NK-92 treated with Interleukin-12 subunit alpha and Interleukin-12 subunit beta, amount 100 ng/mL, for 24 hours (cell line): ENCODE data around the gene HOXD12.

ENCODE experiments used
- DNase-seq: peaks from one replicate; lab custom pipeline; 2025; lab: John Stamatoyannopoulos, UW

Gene HOXD12

GRCh38 chr2:176131848-176132158, 32.2 kb downstream of the HOXD12 start:
- DNase-seq = no peak

GRCh38 chr2:176132205-176133171, 32.9 kb downstream of the HOXD12 start:
- no peak for DNase-seq

GRCh38 chr2:176133389-176133788, 33.8 kb downstream of the HOXD12 start:
- DNase-seq = no peak

- DNase-seq = no peak
These were observed 34.4 kb downstream of the HOXD12 start for GRCh38 chr2:176134035-176134434.

GRCh38 chr2:176135035-176135440, 35.4 kb downstream of the HOXD12 start:
- DNase-seq = no peak

GRCh38 chr2:176136374-176137251, 37.0 kb downstream of the HOXD12 start:
- DNase-seq = no peak

- no peak for DNase-seq
These were observed 37.6 kb downstream of the HOXD12 start for GRCh38 chr2:176137252-176137580.

GRCh38 chr2:176137906-176138305, 38.3 kb downstream of the HOXD12 start:
- no peak for DNase-seq

- no peak for DNase-seq
These were observed 38.9 kb downstream of the HOXD12 start for GRCh38 chr2:176138526-176138922.

- no peak for DNase-seq
These were observed 39.5 kb downstream of the HOXD12 start for GRCh38 chr2:176138923-176139660.

GRCh38 chr2:176139661-176140512, 40.3 kb downstream of the HOXD12 start:
- no peak for DNase-seq

- peak; percentile 59 for DNase-seq
These were observed 41.1 kb downstream of the HOXD12 start for GRCh38 chr2:176140513-176141317.

GRCh38 chr2:176142281-176142680, 42.7 kb downstream of the HOXD12 start:
- no peak for DNase-seq

GRCh38 chr2:176145085-176145969, 45.7 kb downstream of the HOXD12 start:
- no peak for DNase-seq

- no peak for DNase-seq
These were observed 46.5 kb downstream of the HOXD12 start for GRCh38 chr2:176146101-176146500.

- DNase-seq = no peak
These were observed 47.0 kb downstream of the HOXD12 start for GRCh38 chr2:176146645-176147044.

- no peak for DNase-seq
These were observed 47.7 kb downstream of the HOXD12 start for GRCh38 chr2:176147210-176147799.

GRCh38 chr2:176147800-176148496, 48.4 kb downstream of the HOXD12 start:
- no peak for DNase-seq
